ENCODE measurements around the gene SUMF2. TPM values are rescaled to one million over a fixed set of nuclear protein-coding genes. Genes with fewer than 3 reads are reported as not detected.

The SUMF2 gene
- total and polyA plus RNA-seq, 2 experiments from 2014 or later = 32.9 to 45.7 TPM

DNA sequence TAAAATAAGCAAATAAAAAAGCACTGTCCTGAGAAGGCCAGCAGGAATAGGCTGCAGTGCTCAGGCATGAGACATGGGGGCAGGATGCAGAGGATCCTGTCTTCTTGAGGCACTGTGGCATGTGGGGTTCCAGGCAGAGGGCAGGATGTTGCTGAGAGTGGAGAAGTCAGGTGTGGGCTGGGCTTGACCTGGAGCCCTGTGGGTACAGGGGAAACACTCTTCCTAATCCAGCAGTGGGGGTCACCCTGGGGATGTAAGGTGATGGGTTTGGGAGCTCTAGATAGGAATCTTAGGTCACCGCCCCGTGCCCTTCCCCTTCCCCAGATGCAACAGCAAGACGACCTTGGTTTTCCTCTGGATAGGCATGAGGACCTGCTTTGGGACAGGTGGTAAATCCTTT lies 13.6 kb downstream of the SUMF2 start:
- no peaks in the 10 kb centered on the region for H3K79me2 ChIP-seq (replicated peaks; ENCODE audit: insufficient read depth)
- no peaks in the 10 kb centered on the region for H3K9me2 ChIP-seq (ENCODE audit: insufficient read depth)
- no peak overlapping the region for H2AFZ ChIP-seq
- peaks cover 2% of the 10 kb centered on the region for H3K4me1 Mint-ChIP-seq
- H3K36me3 Mint-ChIP-seq (ENCODE audit: low read depth) = peaks cover 28% of the 10 kb centered on the region
- no peaks in the 10 kb centered on the region; the same call in 1 of the 2 replicates for H3K36me3 ChIP-seq (ENCODE audit: insufficient read depth)
- no peak overlapping the region for H3K4me3 ChIP-seq
- H3K27me3 ChIP-seq (ENCODE audit: insufficient read depth) = no peaks in the 10 kb centered on the region
- H3K27ac Mint-ChIP-seq = no peak overlapping the region
- no peaks in the 10 kb centered on the region for H3K4me1 ChIP-seq (ENCODE audit: insufficient read depth)
- 0 out of 2 replicates have a peak, but pooled peaks cover 4% of the 10 kb centered on the region for H3F3A ChIP-seq (replicated peaks; ENCODE audit: low read depth)
- H3K4me2 ChIP-seq = no peak overlapping the region
- no peaks in the 10 kb centered on the region for H4K20me1 ChIP-seq (replicated peaks; ENCODE audit: insufficient read depth)
- ATAC-seq (no peak), DNase-seq (ENCODE audit: low spot score) (no peak)
- H3K27me3 Mint-ChIP-seq (ENCODE audit: insufficient read depth, low read depth, poor library complexity) = peaks cover 11% of the 10 kb centered on the region
- peaks cover 3% of the 10 kb centered on the region; the same call in 1 of the 3 replicates for H3K9me3 Mint-ChIP-seq
- TF ChIP-seq, protein P1, sequence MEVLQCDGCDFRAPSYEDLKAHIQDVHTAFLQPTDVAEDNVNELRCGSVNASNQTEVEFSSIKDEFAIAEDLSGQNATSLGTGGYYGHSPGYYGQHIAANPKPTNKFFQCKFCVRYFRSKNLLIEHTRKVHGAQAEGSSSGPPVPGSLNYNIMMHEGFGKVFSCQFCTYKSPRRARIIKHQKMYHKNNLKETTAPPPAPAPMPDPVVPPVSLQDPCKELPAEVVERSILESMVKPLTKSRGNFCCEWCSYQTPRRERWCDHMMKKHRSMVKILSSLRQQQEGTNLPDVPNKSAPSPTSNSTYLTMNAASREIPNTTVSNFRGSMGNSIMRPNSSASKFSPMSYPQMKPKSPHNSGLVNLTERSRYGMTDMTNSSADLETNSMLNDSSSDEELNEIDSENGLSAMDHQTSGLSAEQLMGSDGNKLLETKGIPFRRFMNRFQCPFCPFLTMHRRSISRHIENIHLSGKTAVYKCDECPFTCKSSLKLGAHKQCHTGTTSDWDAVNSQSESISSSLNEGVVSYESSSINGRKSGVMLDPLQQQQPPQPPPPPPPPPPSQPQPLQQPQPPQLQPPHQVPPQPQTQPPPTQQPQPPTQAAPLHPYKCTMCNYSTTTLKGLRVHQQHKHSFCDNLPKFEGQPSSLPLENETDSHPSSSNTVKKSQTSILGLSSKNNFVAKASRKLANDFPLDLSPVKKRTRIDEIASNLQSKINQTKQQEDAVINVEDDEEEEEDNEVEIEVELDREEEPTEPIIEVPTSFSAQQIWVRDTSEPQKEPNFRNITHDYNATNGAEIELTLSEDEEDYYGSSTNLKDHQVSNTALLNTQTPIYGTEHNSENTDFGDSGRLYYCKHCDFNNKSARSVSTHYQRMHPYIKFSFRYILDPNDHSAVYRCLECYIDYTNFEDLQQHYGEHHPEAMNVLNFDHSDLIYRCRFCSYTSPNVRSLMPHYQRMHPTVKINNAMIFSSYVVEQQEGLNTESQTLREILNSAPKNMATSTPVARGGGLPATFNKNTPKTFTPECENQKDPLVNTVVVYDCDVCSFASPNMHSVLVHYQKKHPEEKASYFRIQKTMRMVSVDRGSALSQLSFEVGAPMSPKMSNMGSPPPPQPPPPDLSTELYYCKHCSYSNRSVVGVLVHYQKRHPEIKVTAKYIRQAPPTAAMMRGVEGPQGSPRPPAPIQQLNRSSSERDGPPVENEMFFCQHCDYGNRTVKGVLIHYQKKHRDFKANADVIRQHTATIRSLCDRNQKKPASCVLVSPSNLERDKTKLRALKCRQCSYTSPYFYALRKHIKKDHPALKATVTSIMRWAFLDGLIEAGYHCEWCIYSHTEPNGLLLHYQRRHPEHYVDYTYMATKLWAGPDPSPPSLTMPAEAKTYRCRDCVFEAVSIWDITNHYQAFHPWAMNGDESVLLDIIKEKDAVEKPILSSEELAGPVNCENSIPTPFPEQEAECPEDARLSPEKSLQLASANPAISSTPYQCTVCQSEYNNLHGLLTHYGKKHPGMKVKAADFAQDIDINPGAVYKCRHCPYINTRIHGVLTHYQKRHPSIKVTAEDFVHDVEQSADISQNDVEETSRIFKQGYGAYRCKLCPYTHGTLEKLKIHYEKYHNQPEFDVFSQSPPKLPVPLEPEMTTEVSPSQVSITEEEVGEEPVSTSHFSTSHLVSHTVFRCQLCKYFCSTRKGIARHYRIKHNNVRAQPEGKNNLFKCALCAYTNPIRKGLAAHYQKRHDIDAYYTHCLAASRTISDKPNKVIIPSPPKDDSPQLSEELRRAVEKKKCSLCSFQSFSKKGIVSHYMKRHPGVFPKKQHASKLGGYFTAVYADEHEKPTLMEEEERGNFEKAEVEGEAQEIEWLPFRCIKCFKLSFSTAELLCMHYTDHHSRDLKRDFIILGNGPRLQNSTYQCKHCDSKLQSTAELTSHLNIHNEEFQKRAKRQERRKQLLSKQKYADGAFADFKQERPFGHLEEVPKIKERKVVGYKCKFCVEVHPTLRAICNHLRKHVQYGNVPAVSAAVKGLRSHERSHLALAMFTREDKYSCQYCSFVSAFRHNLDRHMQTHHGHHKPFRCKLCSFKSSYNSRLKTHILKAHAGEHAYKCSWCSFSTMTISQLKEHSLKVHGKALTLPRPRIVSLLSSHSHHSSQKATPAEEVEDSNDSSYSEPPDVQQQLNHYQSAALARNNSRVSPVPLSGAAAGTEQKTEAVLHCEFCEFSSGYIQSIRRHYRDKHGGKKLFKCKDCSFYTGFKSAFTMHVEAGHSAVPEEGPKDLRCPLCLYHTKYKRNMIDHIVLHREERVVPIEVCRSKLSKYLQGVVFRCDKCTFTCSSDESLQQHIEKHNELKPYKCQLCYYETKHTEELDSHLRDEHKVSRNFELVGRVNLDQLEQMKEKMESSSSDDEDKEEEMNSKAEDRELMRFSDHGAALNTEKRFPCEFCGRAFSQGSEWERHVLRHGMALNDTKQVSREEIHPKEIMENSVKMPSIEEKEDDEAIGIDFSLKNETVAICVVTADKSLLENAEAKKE (CRISPR knock-in tag; IDR thresholded peaks at IDR 0.05) = no peak
- TF ChIP-seq ZNF114 (CRISPR knock-in tag; IDR thresholded peaks at IDR 0.05) = no peak
- TF ChIP-seq NANOG (IDR thresholded peaks at IDR 0.05; ENCODE audit: borderline replicate concordance) = no peak
- no peak for TF ChIP-seq CREB1 (CRISPR knock-in tag; IDR thresholded peaks at IDR 0.05; ENCODE audit: low read depth)
- no peak for TF ChIP-seq JUNB (IDR thresholded peaks at IDR 0.05; ENCODE audit: unreplicated experiment)
- no peak for TF ChIP-seq EZH2phosphoT487 (IDR thresholded peaks at IDR 0.05; ENCODE audit: unreplicated experiment)
- TF ChIP-seq ZNF331 (CRISPR knock-in tag; IDR thresholded peaks at IDR 0.05; ENCODE audit: low read depth) = no peak
- TF ChIP-seq EZH2 (IDR thresholded peaks at IDR 0.05; ENCODE audit: low read depth, unreplicated experiment) = no peak
- TF ChIP-seq, protein P2, sequence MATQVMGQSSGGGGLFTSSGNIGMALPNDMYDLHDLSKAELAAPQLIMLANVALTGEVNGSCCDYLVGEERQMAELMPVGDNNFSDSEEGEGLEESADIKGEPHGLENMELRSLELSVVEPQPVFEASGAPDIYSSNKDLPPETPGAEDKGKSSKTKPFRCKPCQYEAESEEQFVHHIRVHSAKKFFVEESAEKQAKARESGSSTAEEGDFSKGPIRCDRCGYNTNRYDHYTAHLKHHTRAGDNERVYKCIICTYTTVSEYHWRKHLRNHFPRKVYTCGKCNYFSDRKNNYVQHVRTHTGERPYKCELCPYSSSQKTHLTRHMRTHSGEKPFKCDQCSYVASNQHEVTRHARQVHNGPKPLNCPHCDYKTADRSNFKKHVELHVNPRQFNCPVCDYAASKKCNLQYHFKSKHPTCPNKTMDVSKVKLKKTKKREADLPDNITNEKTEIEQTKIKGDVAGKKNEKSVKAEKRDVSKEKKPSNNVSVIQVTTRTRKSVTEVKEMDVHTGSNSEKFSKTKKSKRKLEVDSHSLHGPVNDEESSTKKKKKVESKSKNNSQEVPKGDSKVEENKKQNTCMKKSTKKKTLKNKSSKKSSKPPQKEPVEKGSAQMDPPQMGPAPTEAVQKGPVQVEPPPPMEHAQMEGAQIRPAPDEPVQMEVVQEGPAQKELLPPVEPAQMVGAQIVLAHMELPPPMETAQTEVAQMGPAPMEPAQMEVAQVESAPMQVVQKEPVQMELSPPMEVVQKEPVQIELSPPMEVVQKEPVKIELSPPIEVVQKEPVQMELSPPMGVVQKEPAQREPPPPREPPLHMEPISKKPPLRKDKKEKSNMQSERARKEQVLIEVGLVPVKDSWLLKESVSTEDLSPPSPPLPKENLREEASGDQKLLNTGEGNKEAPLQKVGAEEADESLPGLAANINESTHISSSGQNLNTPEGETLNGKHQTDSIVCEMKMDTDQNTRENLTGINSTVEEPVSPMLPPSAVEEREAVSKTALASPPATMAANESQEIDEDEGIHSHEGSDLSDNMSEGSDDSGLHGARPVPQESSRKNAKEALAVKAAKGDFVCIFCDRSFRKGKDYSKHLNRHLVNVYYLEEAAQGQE (IDR thresholded peaks at IDR 0.05; ENCODE audit: unreplicated experiment) = no peak
- no peak for TF ChIP-seq STAT1 (IDR thresholded peaks at IDR 0.05; ENCODE audit: unreplicated experiment)
- TF ChIP-seq, protein P3, sequence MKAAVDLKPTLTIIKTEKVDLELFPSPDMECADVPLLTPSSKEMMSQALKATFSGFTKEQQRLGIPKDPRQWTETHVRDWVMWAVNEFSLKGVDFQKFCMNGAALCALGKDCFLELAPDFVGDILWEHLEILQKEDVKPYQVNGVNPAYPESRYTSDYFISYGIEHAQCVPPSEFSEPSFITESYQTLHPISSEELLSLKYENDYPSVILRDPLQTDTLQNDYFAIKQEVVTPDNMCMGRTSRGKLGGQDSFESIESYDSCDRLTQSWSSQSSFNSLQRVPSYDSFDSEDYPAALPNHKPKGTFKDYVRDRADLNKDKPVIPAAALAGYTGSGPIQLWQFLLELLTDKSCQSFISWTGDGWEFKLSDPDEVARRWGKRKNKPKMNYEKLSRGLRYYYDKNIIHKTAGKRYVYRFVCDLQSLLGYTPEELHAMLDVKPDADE (IDR thresholded peaks at IDR 0.05) = no peak
- TF ChIP-seq, protein P4, sequence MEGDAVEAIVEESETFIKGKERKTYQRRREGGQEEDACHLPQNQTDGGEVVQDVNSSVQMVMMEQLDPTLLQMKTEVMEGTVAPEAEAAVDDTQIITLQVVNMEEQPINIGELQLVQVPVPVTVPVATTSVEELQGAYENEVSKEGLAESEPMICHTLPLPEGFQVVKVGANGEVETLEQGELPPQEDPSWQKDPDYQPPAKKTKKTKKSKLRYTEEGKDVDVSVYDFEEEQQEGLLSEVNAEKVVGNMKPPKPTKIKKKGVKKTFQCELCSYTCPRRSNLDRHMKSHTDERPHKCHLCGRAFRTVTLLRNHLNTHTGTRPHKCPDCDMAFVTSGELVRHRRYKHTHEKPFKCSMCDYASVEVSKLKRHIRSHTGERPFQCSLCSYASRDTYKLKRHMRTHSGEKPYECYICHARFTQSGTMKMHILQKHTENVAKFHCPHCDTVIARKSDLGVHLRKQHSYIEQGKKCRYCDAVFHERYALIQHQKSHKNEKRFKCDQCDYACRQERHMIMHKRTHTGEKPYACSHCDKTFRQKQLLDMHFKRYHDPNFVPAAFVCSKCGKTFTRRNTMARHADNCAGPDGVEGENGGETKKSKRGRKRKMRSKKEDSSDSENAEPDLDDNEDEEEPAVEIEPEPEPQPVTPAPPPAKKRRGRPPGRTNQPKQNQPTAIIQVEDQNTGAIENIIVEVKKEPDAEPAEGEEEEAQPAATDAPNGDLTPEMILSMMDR (conservative IDR thresholded peaks at IDR 0.05; ENCODE audit: low read depth in 2 of 2) = no peak
- no peak for TF ChIP-seq POLR2AphosphoS5 (IDR thresholded peaks at IDR 0.05; ENCODE audit: low read depth)
- no peak overlapping the region for H3K4me3 Mint-ChIP-seq
- H3K27ac ChIP-seq (ENCODE audit: low read depth) = no peak overlapping the region

All from GM23338 (cell line).